Chondrocyte (in vitro differentiated cells): ENCODE measurements around the gene CNTRL. TPM values are rescaled to one million over a fixed set of nuclear protein-coding genes. Genes with fewer than 3 reads are reported as not detected.

Experiments
- DNase-seq: peaks from one replicate; pipeline ENCODE4 v3.0.0; 2021; ENCODE audit warnings: mixed read lengths, low spot score
- H3K27ac Mint-ChIP-seq: one replicate; pipeline ENCODE4 v1.8.0; 2021; ENCODE audit warnings: mild to moderate bottlenecking, moderate library complexity, mixed read lengths; ENCODE audit not compliant: unreplicated experiment
- H3K27me3 Mint-ChIP-seq: 2 replicates; pipeline ENCODE4 v1.8.0; 2021; ENCODE audit warnings: low read depth, mixed read lengths
- H3K36me3 Mint-ChIP-seq: 2 replicates; pipeline ENCODE4 v1.8.0; 2021; ENCODE audit warnings: low read depth, mixed read lengths
- H3K4me1 Mint-ChIP-seq: 2 replicates; pipeline ENCODE4 v1.8.0; 2021; ENCODE audit warnings: low read depth, mild to moderate bottlenecking, mixed read lengths
- H3K4me3 Mint-ChIP-seq: one replicate; pipeline ENCODE4 v1.8.0; 2021; ENCODE audit warnings: mild to moderate bottlenecking, moderate library complexity, mixed read lengths; ENCODE audit not compliant: unreplicated experiment
- H3K9me3 Mint-ChIP-seq: 2 replicates; pipeline ENCODE4 v1.8.0; 2021; ENCODE audit warnings: low read depth, mixed read lengths
- total RNA-seq: library from RNA; stranded (reverse); gene quantifications from 3 replicates; pipeline ENCODE4 v1.2.1, GENCODE V29; 2021
- TF ChIP-seq, protein P1 (sequence below): fragments of 200-600 bp; sonication (generic); IDR thresholded peaks from 2 replicates; pipeline ENCODE4 v1.5.0; 2021; ENCODE audit warnings: antibody characterized with exemption, mild to moderate bottlenecking, moderate library complexity

Gene CNTRL
- total RNA-seq, 1 donor from 2014 or later, result 4.9 TPM

DNA sequence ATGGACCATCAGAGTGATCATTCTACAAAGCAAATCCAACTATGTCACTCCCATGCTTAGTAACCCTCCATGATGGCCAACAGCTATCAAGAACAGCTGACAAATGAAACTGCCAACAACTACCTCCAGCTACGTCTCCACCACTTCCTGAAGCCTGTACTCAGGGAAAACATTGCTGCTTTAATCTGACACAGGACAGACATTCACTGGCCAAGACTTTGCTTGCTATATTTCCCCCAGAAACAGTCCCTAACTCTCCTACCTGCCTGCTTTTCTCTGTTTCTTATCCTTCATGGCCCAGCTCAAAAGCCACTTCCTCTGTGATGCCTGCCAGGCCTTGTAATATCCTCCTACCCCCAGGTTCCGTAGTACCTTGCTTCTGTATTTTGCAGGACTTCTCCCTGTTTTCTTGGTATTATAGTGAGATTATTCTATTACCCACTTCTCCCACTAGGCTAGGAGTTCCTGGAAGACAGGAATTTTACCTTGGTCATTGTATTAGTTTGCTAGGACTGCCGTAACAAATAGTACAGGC lies 141.6 kb downstream of the CNTRL start:
- Mint-ChIP-seq H3K4me1 (peaks cover 9% of the 10 kb centered on the region), H3K27me3 (no peaks in the 10 kb centered on the region), H3K36me3 (no peaks in the 10 kb centered on the region), H3K9me3 (no peaks in the 10 kb centered on the region), H3K4me3 (no peak overlapping the region), H3K27ac (no peak overlapping the region)
- TF ChIP-seq, protein P1, sequence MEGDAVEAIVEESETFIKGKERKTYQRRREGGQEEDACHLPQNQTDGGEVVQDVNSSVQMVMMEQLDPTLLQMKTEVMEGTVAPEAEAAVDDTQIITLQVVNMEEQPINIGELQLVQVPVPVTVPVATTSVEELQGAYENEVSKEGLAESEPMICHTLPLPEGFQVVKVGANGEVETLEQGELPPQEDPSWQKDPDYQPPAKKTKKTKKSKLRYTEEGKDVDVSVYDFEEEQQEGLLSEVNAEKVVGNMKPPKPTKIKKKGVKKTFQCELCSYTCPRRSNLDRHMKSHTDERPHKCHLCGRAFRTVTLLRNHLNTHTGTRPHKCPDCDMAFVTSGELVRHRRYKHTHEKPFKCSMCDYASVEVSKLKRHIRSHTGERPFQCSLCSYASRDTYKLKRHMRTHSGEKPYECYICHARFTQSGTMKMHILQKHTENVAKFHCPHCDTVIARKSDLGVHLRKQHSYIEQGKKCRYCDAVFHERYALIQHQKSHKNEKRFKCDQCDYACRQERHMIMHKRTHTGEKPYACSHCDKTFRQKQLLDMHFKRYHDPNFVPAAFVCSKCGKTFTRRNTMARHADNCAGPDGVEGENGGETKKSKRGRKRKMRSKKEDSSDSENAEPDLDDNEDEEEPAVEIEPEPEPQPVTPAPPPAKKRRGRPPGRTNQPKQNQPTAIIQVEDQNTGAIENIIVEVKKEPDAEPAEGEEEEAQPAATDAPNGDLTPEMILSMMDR, result no peak
- DNase-seq, result no peak

DNA sequence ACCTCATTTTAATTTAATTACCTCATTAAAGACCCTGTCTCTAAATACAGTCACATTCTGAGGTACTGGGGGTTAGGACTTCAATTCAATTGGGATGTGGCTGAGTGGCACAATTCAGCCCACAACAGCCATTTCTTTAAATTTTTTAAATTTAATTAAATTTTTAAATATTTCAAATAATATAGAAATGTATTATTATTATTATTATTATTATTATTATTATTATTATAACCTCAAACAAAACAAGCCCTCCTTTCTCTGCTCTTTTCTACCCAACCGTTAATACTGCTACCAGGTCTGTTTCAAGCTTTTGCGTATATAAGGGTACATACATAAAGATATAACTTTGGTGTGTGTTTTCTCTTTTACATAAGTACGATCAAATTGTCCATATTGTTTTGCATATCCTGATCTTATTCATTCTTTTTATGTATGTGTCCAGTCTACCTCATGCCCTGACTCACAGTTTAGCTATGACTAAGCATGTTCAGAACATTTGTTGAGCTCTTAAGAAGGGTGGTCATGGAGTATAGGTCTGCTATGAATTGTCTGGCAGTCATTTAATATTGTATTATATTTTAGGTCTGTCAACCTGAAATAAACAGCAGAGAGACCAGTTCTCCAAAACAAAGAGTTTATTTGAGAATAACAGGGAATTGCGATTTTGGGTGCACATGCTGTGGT lies 143.0 kb downstream of the CNTRL start:
- no peak for DNase-seq
- H3K4me1 Mint-ChIP-seq, result peaks cover 12% of the 10 kb centered on the region
- H3K27ac Mint-ChIP-seq, result no peak overlapping the region
- no peaks in the 10 kb centered on the region for H3K27me3 Mint-ChIP-seq
- TF ChIP-seq, protein P1, result no peak
- no peaks in the 10 kb centered on the region for H3K36me3 Mint-ChIP-seq
- H3K9me3 Mint-ChIP-seq, result no peaks in the 10 kb centered on the region
- H3K4me3 Mint-ChIP-seq, result no peak overlapping the region

DNA sequence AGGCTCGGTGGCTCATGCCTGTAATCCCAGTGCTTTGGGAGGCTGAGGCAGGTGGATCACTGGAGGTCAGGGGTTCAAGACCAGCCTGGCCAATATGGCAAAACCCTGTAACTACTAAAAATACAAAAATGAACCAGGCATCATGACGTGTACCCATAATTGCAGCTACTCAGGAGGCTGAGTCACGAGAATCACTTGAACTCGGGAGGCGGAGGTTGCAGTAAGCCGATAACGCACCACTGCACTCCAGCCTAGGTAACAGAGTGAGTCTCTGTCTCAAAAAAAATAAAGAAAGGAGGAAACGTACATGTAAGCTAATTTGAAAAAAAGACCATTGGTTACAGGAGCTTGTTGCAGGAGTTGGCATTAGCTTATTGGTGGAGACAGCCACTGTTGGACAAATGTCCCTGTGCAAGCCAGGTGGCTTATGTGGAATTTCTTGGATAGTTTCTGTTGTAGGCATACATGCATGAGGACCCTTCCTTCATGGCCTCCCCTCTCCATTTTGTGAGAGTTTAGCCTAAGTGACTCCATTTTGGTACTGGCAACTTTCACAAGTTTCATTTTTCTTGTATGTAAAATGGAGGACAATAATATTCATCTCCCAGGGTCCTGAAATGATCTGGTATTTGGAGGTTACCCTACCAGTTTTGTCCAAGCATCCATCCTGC lies 143.7 kb downstream of the CNTRL start:
- Mint-ChIP-seq H3K9me3 (no peaks in the 10 kb centered on the region), H3K4me1 (peaks cover 10% of the 10 kb centered on the region), H3K27ac (no peak overlapping the region), H3K36me3 (no peaks in the 10 kb centered on the region), H3K27me3 (no peaks in the 10 kb centered on the region), H3K4me3 (no peak overlapping the region)
- TF ChIP-seq, protein P1, result no peak
- DNase-seq, result no peak

DNA sequence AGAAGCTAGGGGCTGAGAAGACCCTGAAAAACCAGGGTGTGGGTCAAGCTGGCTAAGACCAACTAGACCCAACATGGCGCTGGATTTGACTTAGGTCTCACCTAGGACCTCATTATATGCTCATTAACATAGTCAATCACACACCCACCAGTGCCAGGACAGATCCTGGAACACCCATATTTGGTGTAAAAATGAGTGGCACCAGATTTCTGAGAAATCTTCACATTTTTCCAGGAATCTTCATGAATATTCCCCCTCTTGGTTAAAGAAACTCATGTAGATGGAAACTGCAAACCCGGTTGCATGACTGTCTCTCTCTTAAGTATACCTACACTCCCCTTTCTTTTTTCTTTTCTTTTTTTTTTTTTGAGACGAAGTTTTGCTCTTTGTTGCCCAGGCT lies 144.8 kb downstream of the CNTRL start:
- Mint-ChIP-seq H3K4me1 (peaks cover 10% of the 10 kb centered on the region), H3K27ac (no peak overlapping the region), H3K27me3 (no peaks in the 10 kb centered on the region), H3K36me3 (no peaks in the 10 kb centered on the region), H3K9me3 (no peaks in the 10 kb centered on the region), H3K4me3 (no peak overlapping the region)
- TF ChIP-seq, protein P1, result no peak
- no peak for DNase-seq

DNA sequence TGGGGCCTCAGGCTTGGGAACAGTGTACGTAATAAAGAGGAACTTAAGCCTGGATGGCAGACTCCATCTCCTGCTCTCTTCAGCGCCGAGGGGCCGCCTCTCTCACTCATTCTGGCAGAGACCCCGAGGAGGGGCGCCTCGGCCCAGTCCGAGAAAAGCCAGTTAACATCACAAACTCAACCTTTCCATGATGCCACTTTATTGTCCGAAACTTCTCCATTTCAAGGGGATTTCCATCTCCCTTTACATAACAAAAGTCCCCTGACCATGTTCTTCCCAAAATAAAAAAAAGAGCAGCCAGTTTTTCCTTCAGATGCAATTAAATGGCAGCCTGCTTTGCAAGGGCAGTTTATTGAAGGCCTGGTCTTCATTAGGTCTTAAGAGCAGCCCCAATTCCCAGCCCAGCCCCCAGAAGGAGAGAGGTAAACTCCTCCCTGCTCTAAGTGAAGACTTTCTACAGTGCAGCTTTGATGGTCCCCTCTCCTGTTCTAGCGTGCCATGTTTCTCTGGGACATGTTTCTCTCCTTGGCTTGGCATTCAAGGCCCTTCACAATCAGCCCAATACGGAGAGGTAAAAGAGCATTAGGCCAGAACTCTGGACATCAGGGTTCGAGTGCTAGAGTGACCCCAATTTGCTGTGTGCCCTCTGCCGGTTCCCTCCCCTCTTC lies 146.4 kb downstream of the CNTRL start:
- Mint-ChIP-seq H3K27me3 (no peaks in the 10 kb centered on the region), H3K36me3 (no peaks in the 10 kb centered on the region), H3K4me3 (no peak overlapping the region), H3K9me3 (no peaks in the 10 kb centered on the region), H3K27ac (no peak overlapping the region), H3K4me1 (peaks cover 10% of the 10 kb centered on the region)
- TF ChIP-seq, protein P1, result no peak
- DNase-seq, result no peak
